Right cardiac atrium (tissue), 5 donors: ENCODE measurements around the gene REM1. TPM values are rescaled to one million over a fixed set of nuclear protein-coding genes. Genes with fewer than 3 reads are reported as not detected.
A peak's percentile ranks its signal among the peaks of the same experiment; 100 is the strongest.
"Not testable (repeated sequence)": the region's sequence is repeated elsewhere in the genome, so short reads cannot be mapped to it uniquely, and the experiment has no call there.

Source experiments
- ATAC-seq, 2 donors: fragments of 200-7000 bp; cut with Tn5 transposase; one replicate each; pipeline versions ENCODE4 v1.8.0 to v1.9.1; 2020; ENCODE audit warnings: moderate library complexity in 2 of 2, mild to moderate bottlenecking in 1 of 2
- DNase-seq, 3 donors: peaks; one replicate each; pipeline ENCODE4 v3.0.0-alpha.2; 2020
- H3K27ac ChIP-seq: one replicate; pipeline ENCODE4 v1.5.1; 2013; ENCODE audit warnings: mild to moderate bottlenecking, low read length, control low read depth, moderate library complexity
- H3K27me3 ChIP-seq: one replicate; pipeline ENCODE4 v1.6.1; 2013; ENCODE audit not compliant: control insufficient read depth, insufficient read depth
- H3K4me1 ChIP-seq: one replicate; pipeline ENCODE4 v1.6.1; 2013; ENCODE audit warnings: low read length; ENCODE audit not compliant: control insufficient read depth, insufficient read depth
- H3K4me3 ChIP-seq: one replicate; pipeline ENCODE4 v1.5.1; 2013; ENCODE audit warnings: low read length, control low read depth
- H3K9me3 ChIP-seq: one replicate; pipeline ENCODE4 v1.6.1; 2013; ENCODE audit warnings: low read length; ENCODE audit not compliant: control insufficient read depth
- WGBS: extraction: QIAGEN DNeasy Blood & Tissue Kit; methylation state at CpG from one replicate; pipeline ENCODE4 v1.1.7; 2013; 5-methylcytosine and 5-hydroxymethylcytosine counted together
- intact Hi-C, 4 donors: fragments of 100-400 bp; cut with DNase I; formaldehyde crosslinking; loops; one replicate each; pipeline versions ENCODE4 v1.11.0 to v1.14.0; 2022 to 2023
- polyA plus RNA-seq: library from polyadenylated mRNA; stranded (reverse); fragments of 200-250 nt; gene quantifications from one replicate; pipeline ENCODE4 v1.2.3, GENCODE V29; 2013
- total RNA-seq, 4 donors: library from RNA; stranded (reverse); fragmentation: NEBNext Ultra II Directional; extraction: Animal tissue kit (Norgen Biotek cat#: 25700); gene quantifications; one replicate each; pipeline ENCODE4 v1.2.1, GENCODE V29; 2021
- donor health status: healthy with polysubstance abuse.
- donor health status: DM: no; HTN: yes; CAD: no.
- donor health status: DM: no; HTN: no; CAD: no.
- donor health status: DM: no; HTN: yes; CAD: no; lungs with severe emphysema.
- donor health status: DM: yes; HTN: yes; CAD: no.

The REM1 gene
- total and polyA plus RNA-seq, 5 donors: 1.6 to 2.9 (median 2.8) TPM

DNA sequence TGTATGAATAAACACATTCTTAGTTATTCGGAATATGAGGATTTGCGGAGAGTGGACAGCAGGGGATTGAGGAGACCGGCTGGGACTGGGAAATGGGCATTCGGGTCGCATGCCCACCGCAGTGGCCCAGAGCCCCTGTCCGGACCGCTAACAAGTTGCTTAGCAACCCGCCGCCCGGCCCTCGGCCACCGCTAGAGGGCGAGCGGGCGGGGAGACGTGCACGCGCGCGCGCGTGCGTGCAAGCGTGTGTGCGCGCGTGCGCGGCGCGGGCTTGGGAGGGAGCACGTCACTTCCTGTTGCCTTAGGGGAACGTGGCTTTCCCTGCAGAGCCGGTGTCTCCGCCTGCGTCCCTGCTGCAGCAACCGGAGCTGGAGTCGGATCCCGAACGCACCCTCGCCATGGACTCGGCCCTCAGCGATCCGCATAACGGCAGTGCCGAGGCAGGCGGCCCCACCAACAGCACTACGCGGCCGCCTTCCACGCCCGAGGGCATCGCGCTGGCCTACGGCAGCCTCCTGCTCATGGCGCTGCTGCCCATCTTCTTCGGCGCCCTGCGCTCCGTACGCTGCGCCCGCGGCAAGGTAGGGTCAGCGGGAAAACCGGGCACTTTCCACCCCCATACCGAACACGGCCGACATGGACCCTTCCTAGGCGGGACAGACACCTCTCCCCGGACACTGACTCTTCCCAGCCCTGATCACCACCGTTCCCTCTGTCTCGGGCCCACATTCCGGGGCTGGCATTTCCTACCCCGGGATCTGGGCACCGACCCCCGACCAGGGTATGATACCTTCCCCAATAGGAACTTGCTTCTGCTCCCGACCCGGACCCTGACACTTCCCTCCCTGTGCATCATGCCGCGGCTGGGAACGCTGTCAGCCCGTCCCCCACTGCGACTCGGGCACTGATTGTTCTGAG, 39.3 kb downstream of the REM1 start, which contains the start of gene HM13:
HM13 (plus strand) TSS at position 289 of the 918 bp plus-strand sequence; CDS start at position 399, 110 bp downstream.
- peaks cover 15% of the 10 kb centered on the region for H3K4me1 ChIP-seq
- under 1% methylated on average over 86 of the region's 86 CpGs for WGBS

DNA sequence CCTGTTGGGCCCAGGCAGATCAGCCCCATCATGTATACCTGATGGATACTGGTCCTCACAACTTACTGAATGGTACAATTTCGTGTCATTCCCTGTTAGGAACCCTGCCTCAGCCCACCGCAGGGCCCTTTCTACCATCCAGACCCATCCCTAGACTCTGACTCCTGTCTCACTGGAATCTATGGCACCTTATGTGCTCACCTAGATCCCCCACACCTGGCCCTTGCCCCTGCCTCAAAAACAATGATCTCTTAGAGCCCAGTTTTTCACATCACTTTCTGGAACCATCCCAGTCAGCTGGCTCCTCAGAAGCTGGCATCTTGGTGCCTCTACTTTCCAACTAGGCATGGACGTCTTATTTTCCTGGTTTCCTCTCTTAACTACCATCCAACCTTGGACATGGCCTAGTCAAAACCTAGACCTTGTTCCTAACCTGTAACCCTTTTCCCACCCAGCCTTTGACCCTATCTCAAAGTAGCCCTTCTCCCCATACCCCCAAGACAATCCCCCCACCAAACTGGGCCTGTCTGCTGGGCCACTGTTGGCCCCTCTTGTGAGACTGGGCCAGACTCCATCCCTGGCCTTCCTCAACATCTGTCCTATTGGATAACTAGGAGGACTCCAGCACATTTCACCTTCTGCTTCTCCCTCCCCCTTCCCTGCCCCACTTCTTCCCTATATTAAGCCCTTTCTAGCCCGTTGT, 40.1 kb downstream of the REM1 start:
- peak overlapping the region; percentile 60 for H3K4me3 ChIP-seq
- H3K9me3 ChIP-seq: no peaks in the 10 kb centered on the region
- ATAC-seq: no peak
- 17% methylated on average over 4 of the region's 4 CpGs for WGBS
- no peak for DNase-seq
- H3K4me1 ChIP-seq: peaks cover 15% of the 10 kb centered on the region
- H3K27ac ChIP-seq: no peak overlapping the region
- no peaks in the 10 kb centered on the region for H3K27me3 ChIP-seq
- intact Hi-C loops: no loop called here

More for the DNA sequence above, 39.3 kb downstream of the REM1 start, which contains the start of gene HM13:
- intact Hi-C loops: no loop called here
- Histone ChIP-seq H3K9me3 (no peaks in the 10 kb centered on the region), H3K27me3 (no peaks in the 10 kb centered on the region), H3K27ac (peak within 1 kb of the TSS; percentile 9), H3K4me3 (peak within 1 kb of the TSS; percentile 60)
- peak; percentile 96 to 97 for ATAC-seq
- peak; percentile 93 to 97 (median 96) for DNase-seq

DNA sequence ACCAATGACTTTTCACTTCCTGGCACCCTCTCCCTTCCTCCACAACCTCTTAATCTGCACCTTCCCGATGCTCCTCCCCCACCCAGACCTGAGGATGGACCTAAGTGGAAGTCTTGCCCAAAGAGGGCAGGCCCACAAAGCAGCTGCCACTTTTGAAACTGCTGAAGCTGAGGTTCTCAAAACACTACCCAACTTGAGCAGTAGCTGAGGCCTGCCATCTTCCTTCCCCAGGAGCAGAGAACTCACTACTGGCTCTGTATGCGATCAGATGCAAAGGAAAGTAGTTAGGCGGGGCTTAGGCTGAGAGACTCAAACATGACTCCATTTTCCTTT, 40.7 kb downstream of the REM1 start:
- no peak for ATAC-seq
- Histone ChIP-seq H3K4me1 (peaks cover 18% of the 10 kb centered on the region), H3K4me3 (peak overlapping the region; percentile 60), H3K27me3 (no peaks in the 10 kb centered on the region), H3K9me3 (no peaks in the 10 kb centered on the region), H3K27ac (no peak overlapping the region)
- no peak for DNase-seq
- 87% methylated on average over 3 of the region's 3 CpGs for WGBS
- intact Hi-C loops: no loop called here

DNA sequence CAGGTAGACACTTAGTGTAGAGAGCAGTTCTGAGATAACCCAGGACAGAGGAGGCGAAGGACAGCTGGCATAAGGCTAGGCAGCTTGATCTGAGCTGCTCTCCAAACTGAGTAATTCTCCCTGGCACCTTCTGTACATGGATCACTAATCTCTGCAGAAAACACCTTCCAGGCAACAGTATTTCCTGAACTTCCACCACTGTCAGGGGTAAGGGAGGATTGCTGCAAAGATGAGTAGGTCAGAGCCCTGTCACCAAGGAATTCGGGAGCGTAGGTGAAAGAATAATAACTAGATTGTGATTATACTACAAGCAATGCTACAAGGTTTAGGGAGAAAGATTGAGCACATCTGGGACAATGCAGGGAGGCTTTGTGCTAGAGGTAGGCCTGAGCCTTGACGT, 41.1 kb downstream of the REM1 start:
- Histone ChIP-seq H3K27me3 (no peaks in the 10 kb centered on the region), H3K27ac (no peak overlapping the region), H3K4me1 (peaks cover 18% of the 10 kb centered on the region), H3K9me3 (no peaks in the 10 kb centered on the region), H3K4me3 (no peak overlapping the region)
- DNase-seq: no peak
- ATAC-seq: no peak
- WGBS: 90% methylated on average over 4 of the region's 4 CpGs
- intact Hi-C loops: no loop called here

DNA sequence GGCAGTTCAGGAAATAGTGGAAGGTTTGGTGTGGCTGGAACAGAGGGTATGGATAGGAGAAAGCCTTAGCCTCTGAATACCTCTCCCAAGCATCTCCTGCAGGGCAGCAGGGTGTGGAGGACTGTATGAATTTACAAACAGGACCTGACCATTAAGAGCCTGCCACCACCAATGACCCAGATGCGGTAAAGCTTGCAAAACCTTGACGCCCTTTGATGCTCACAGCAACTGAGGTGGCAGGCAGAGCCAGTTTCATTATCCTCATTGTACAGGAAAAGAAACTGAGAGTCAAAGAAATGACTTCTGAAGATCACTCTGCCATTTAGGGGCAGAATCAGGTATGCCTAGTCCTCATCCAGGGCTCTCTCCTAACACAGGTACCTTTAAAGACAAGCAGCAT, 41.6 kb downstream of the REM1 start:
- peaks cover 18% of the 10 kb centered on the region for H3K4me1 ChIP-seq
- no peak overlapping the region for H3K27ac ChIP-seq
- no peak for DNase-seq
- ATAC-seq: no peak
- WGBS: 93% methylated on average over 2 of the region's 2 CpGs
- H3K27me3 ChIP-seq: no peaks in the 10 kb centered on the region
- intact Hi-C loops: no loop called here
- no peaks in the 10 kb centered on the region for H3K9me3 ChIP-seq
- no peak overlapping the region for H3K4me3 ChIP-seq

DNA sequence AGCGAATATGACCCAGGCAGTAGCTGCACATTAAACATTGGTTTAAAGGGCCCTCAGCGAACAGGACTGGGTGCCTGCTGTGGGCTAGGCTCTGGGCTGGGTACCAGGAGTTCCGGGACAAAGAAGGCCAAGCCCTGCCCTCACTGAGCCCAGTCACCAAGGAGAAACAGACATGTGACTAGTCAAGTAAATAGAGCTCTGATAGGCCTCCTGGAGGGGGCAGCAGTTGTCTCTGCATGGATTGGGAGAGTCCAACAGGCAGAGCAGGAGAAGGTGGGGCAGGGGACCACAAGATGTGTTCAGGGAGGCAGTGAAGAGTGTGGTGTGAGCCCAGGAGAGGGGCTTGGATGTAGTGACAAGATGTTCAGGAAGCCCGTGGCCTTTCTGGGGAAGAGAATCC, 42.3 kb downstream of the REM1 start:
- intact Hi-C loops: no loop called here
- Histone ChIP-seq H3K4me1 (peaks cover 18% of the 10 kb centered on the region), H3K4me3 (no peak overlapping the region), H3K9me3 (no peaks in the 10 kb centered on the region), H3K27me3 (no peaks in the 10 kb centered on the region), H3K27ac (no peak overlapping the region)
- DNase-seq (peak in 1 of 3 donors; percentile 53), ATAC-seq (peak in 1 of 2 donors; percentile 9)
- WGBS: 72% methylated on average over 4 of the region's 4 CpGs

DNA sequence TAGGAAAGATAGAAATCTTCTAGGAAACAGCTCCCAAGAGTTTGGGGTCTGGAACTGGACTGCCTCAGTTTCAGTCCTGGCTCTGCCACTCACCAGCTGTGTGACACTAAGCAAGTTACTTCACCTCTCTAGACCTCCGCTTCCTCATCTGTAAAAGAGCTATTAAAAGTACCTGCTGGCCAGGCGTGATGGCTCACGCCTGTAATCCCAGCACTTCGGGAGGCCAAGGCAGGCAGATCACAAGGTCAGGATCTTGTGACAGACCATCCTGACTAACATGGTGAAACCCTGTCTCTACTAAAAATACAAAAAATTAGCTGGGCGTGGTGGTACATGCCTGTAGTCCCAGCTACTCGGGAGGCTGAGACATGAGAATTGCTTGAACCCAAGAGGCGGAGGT, 46.2 kb downstream of the REM1 start:
- H3K27me3 ChIP-seq, H3K9me3 ChIP-seq, DNase-seq, H3K4me1 ChIP-seq, intact Hi-C loops, H3K27ac ChIP-seq, H3K4me3 ChIP-seq, ATAC-seq: not testable (repeated sequence)
- WGBS: 78% methylated on average over 7 of the region's 7 CpGs

DNA sequence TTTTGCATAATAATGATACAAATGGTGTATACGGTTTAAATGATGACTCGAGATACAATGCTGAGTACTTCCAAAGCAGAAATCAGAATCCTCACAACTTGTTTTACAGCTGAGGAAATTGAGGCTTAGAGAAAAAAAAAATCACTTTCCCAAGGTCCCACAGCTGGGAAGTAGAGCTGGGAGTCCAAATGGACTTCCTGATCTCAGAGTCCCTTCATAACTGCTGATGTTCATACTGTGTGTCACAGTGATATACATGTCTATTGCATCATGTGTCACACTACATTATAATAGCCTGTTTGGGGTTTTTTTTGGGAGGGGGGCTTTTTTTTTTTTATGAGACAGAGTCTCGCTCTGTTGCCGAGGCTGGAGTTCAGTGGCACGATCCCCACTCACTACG, 47.6 kb downstream of the REM1 start:
- no peak overlapping the region for H3K4me3 ChIP-seq
- intact Hi-C loops: no loop called here
- H3K27ac ChIP-seq: no peak overlapping the region
- DNase-seq: no peak
- 84% methylated on average over 6 of the region's 6 CpGs for WGBS
- H3K27me3 ChIP-seq: no peaks in the 10 kb centered on the region
- ATAC-seq: no peak
- H3K4me1 ChIP-seq: peaks cover 2% of the 10 kb centered on the region
- no peaks in the 10 kb centered on the region for H3K9me3 ChIP-seq

DNA sequence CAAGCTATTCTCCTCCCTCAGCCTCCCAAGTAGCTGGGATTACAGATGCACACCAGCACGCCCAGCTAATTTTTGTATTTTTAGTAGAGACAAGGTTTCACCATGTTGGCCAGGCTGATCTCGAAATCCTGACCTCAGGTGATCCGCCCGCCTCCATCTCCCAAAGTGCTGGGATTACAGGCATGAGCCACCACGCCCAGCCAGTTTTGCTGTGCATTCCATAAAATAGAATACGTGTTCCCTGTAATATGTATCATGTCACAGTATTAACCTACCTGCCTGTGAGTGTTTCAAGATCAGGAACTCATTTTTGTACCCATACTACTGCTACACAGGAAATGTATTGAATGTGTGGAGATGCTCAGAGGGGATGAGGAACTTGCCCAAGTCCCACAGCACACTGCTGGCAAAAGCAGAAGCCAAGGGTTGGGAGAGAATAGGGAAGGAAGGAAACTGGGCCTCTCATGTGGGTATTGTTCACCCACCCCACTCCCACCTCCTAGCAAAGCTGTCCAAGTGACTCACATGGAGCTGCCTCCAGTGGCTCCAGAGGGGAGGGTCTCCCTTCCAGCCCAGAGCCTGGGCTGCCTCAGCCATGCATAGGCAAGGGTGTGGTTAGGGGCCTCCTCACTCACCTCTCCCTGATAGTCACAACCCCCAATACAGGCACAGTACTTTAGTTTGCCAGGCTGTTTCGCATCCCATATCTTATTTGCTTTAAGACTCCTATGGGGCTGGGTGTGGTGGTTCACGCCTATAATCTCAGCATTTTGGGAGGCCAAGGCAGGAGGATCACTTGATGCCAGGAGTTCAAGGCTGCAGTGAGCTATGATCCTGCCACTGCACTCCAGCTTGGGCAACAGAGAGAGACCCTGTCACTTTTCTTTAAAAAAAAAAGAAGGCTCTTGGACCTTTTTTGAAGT, 48.5 kb downstream of the REM1 start:
- WGBS: 81% methylated on average over 8 of the region's 8 CpGs
- peaks cover 2% of the 10 kb centered on the region for H3K4me1 ChIP-seq
- no peak overlapping the region for H3K27ac ChIP-seq
- no peak overlapping the region for H3K4me3 ChIP-seq
- peak in 2 of 3 donors; percentile 46 to 52 for DNase-seq
- ATAC-seq: peak; percentile 75 to 79
- intact Hi-C loops: no loop called here
- no peaks in the 10 kb centered on the region for H3K9me3 ChIP-seq
- H3K27me3 ChIP-seq: no peaks in the 10 kb centered on the region

DNA sequence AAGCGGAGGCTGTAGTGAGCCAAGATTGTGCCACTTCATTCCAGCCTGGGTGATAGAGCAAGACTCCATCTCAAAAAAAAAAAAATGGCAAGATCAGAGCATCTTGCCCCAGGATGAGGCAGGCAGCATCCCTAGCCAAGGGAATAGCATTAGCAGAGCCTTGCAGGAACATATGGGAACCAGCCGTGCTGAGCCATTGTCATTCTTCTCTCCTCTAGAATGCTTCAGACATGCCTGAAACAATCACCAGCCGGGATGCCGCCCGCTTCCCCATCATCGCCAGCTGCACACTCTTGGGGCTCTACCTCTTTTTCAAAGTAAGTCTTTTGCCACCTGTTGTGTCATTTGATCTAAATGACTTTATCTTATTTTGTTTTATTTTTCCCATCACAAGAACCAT, 52.2 kb downstream of the REM1 start:
- Histone ChIP-seq H3K27ac (no peak overlapping the region), H3K9me3 (no peaks in the 10 kb centered on the region), H3K4me3 (no peak overlapping the region), H3K27me3 (no peaks in the 10 kb centered on the region), H3K4me1 (no peaks in the 10 kb centered on the region)
- ATAC-seq: no peak
- intact Hi-C loops: no loop called here
- no peak for DNase-seq
- WGBS: 91% methylated on average over 6 of the region's 6 CpGs
